HG03575 (cell line): ENCODE data around the gene MOXD1.
"Not testable (repeated sequence)": the region's sequence is repeated elsewhere in the genome, so short reads cannot be mapped to it uniquely, and the experiment has no call there.

Source experiments
- ATAC-seq: cut with Tn5 transposase; IDR thresholded peaks from one replicate; pipeline ENCODE4 v1.9.1; 2021; ENCODE audit not compliant: unreplicated experiment, insufficient number of reproducible peaks, low FRiP score; ENCODE audit errors: extremely low read depth

MOXD1 gene

DNA sequence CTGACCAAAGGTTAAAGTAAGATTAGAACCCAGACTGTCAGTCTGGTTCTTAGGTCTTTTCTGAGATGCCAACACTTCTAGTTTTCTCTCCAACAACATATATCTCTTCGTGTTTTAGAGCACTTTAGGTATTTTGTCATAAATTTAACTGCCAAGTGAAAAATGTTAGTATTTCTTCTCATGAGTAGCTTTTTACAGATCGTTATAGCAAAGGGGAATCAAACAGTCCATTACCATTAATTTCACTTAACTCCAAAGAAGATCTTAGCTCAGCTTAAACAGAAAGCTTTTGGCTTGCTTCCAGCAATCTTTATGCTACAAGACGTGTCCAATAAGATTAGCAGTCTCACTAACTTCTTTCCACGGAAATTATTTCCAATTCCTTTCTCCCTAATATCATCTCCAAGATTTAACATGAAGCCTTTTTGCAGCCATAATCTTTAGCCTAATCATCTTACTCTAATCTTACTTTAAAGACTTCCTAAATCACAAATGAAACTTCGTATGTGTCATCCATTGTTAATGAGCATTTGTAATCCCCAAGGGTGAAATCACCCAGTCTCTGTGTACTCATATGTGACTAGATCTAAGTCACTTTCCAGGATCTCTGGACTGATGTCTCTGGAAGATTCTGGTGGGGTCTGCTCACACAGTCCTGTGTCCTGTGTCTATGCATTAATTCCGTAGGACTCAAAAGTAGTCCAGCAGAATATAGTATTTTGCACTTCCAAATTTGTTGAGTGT, 38.7 kb downstream of the MOXD1 start:
- no peak for ATAC-seq

DNA sequence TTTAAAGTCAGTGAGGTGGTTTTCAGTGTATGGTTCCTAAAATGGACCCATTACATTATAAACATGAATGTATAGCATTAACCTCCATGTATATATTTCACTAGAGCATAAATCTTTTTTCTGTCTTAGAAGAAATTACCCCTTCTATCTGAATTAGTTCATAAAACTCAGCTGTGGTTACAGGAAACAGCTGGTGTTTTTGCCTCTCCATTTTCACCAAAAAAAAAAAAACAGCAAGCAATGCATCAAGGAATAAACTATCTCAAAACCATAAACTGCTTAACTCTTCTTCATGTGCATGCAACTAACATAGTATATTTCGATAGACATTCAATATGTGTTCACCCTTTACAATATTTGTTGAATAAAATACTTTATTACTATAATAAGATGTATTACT, 40.2 kb downstream of the MOXD1 start:
- no peak for ATAC-seq

DNA sequence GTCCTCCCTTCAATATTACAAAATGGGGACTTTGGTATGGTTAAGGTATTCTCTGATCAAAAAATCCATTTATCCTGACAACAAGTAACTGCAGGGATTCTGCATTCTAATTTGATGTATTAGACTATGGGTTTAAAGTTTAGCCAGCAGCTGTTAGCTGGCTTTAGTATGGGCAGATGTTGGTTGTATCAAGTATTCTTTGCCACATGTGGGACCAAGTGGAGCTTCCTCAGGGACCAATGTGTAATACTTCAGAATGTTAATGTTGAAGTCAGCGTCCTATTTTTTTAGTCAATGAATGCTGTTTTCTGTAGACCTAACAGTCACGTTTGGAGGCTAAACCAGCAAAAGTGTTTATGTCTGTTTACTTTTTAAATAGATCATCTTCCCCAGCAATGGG, 41.4 kb downstream of the MOXD1 start:
- ATAC-seq: no peak

DNA sequence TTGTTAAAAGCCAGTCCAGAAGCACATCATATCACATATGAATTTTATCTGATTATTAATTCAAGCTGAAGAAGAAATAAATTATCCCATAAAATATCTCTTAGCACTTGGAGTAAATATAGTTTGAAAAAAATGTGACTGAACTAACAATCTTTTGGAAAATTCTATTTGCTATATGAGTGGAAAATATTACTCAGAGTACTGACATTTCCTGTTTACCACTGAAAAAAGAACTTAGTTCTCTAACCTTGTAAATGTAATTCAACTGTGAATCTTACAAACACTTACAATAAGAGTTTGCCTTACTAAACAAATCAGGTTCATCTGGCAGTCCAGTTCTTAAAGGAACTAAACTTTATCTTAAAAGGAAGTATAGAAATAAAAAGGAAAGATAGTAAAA, 44.2 kb downstream of the MOXD1 start:
- no peak for ATAC-seq

DNA sequence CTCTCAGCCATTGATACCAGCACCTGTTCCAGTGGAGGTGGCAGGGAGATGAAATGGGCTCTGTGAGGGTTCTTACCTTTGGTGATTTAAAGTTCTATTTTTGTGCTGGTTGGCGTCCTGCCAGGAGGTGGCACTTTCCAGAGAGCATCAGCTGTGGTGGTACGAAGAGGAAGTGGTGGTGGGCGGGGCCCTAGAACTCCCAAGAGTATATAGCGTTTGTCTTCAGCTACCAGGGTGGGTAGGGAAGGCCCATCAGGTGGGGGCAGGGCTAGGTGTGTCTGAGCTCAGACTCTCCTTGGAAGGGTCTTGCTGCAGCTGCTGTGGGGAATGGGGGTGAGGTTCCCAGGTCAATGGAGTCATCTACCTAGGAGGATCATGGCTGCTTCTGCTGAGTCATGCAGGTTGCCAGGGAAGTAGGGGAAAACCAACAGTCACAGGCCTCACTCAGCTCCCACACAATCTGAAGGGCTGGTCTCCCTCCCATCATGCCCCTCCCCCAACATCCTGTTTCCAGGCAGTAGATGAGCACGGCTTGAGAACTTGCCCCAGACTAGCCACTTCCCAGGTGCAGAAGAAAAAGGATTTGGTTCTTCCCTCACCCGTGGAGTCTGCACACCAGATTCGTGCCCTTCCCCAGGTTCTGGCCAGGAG, 46.6 kb downstream of the MOXD1 start:
- ATAC-seq: no peak

DNA sequence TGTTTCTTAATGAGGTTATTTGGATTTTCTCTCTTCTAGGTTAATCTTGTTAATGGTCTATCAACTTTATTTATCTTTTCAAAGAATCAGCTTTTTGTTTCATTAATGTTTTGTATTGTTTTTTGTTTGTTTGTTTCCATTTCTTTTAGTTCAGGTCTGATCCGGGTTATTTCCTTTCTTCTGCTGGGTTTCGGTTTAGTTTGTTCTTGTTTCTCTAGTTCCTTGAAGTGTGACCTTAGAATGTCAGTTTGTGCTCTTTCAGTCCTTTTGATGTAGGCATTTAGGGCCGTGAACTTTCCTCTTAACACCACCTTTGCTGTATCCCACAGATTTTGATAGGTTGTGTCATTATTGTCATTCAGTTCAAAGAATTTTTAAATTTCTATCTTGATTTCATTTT, 49.3 kb downstream of the MOXD1 start:
- not testable (repeated sequence) for ATAC-seq

DNA sequence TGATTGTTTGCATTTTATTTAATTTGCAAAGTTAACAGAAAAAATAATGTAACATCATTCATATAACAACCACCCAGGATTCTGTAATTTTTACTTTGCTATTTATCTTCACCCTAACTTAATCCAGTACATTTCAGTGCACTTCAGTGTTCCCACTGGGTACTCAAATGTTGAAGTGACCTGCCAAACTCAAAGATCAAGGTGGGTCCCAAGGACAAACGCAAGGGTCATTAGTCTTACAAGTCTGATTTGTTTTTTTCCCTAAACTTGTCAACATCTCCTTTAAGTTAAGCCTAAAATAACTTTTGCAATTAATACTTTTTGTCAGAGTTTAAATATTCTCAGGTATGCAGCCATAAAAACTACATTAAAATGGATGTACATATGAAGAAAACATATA, 53.0 kb downstream of the MOXD1 start:
- ATAC-seq: no peak

DNA sequence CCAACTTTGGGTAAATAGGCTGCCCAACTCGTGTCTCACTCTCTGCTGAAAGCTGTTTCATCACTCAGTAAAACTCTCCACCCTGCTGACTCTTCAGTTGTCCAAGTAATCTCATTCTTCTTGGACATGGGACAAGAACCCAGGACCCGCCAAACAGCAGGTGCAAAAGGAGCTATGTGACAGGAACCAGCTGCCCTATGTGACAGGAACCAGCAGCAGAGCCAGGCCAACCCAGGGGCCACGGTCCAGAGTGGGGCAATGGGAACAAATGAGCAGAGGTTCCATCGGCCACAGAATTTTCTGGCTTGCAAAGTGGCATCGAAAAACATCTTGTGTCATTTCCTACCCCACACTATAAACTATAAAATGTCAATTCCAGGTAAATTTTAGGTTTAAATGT, 56.5 kb downstream of the MOXD1 start:
- ATAC-seq: no peak

DNA sequence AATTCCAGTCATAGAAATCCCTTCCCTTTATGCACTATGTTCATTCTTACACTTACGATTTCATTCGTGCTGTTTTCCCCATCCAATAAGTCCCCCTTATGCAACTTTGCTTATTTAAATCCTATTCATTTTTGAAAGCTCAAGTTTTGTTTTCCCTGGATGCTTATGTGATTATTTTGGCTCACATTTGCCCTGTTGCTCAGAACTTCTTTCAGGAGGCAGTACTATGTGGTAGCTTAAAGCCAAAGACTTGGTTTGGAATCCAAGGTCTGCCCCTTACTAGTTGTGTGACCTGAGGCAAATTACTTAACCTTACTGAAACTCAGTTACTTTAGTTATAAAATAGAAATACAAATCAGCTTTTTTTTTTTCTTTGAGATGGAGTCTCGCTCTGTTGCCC, 59.6 kb downstream of the MOXD1 start:
- no peak for ATAC-seq

DNA sequence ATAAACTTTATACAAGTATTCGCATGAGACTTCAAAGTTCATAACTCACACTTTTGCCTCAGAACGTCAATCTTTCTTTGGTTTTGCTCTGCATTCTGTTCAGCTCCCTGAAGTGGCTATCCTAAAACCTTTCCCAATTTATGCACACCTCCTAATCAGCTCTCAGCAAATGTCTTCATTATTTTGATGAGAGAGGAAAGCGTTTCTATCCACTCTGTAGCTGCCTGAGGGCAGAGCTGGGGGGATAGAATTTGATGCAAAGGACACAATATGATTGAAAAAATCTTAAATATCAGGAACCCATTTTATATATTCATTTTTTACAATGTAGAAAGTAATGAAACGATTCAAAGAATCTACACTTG, 66.8 kb downstream of the MOXD1 start:
- no peak for ATAC-seq

DNA sequence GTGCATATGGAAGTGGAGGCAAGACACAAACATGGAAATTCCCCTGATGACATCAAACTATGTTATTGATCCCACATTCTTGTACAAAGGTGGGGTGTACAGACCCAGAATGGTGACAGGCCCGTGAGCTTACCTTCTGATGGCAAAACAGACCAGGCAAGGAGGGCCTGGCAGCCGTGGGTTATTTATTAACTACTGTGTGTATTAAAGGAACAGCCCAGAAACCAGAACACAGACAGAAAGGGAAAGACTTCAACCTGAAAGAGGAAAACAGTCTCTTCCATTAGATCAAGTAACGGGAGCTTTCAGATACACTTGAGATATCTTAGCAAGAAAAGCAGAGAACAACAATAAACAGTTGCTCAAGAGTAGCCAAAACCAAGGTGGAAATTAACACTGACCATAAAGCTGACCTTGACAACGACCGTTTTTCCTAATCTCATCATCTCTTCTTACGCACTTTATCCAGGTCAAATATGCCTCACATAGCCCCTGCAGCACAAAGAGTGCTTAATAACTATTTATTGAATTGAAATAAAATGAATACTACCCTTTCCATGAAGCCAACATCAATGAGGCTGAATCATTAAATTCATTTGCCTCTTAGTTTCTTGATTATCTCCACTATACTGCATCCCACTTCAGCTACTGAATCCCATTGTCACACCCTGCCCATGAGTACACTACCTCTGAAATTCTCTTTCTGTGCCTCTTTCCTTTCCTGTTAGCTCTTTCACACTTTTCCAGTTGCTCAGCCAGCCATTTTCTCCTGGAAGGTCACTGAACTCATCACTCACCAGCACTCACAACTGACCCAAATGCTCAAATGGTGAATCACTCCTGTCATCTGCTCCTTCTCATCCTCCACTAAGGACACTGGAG, 67.4 kb downstream of the MOXD1 start:
- no peak for ATAC-seq

DNA sequence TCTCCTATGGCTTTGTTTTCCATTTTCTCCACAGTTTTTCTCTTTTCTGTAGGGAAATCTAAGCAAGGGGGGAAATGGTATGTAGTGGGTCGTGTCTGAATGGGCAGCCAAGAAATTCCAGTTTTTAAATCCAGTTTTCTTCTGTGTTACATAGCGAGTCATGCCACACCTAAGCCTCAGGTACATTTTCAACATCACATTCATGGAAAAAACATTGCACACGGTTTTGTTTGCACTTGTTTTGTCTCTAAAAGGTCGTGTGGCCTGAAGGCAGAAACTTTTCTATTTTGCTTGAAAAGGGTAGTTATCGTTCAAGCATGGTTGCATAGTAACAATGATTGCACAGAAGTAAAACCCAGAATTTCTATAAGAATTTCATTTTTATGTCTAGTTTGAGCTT, 70.5 kb downstream of the MOXD1 start:
- ATAC-seq: no peak

DNA sequence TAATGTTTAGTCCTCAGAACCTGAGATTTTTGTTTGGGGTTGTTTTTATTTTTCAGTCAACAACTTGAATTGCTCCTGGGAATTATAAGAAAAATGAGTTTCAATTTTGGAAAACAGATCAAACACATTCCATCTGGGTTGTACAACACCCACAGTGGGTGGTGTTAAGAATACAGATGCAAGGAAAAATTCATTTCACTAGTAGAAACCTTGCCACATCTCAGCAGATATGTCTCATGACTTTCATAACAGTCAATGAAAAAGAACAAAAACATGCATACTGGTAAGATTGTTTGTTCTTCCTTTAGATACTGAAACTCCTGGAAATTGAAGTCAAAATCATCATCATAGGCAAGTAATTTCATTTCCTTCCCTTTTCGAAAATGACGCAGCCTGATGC, 78.9 kb downstream of the MOXD1 start:
- no peak for ATAC-seq

DNA sequence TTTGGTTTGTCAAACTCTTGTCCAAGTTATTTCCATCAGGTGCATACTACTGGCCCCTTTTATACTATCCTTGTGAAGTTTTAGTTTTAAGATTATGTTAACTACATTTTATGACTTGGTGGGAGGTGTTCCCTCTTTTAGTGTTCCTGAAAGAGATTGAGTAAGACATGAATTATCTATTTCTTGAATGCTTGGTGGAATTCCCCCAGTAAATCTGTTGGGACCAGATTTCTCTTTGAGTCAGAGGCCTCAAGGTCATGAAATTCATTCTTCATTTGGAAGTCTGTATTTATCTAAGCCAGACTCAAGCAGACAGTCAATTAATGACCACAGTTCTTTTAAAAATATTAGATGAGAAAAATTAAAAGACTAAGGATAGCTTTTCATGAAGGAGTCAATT, 81.3 kb downstream of the MOXD1 start:
- ATAC-seq: no peak

DNA sequence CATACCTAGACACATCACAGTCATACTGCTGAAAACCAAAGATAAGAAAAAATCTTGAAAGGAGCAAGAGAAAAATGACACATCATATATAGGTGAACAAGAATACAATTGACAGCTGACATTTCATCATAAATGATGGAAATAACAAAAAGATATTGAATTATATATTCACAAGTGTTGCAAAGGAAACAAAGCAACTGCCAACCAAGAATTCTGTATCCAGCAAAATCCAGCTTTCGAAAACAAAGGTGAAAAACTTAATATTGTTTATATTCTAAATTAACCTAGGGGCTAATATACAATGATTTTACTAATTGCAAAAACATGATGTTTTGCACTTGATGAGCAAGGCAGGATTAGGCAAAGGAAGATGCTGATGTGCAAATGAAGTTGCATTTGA, 84.3 kb downstream of the MOXD1 start:
- ATAC-seq: no peak

DNA sequence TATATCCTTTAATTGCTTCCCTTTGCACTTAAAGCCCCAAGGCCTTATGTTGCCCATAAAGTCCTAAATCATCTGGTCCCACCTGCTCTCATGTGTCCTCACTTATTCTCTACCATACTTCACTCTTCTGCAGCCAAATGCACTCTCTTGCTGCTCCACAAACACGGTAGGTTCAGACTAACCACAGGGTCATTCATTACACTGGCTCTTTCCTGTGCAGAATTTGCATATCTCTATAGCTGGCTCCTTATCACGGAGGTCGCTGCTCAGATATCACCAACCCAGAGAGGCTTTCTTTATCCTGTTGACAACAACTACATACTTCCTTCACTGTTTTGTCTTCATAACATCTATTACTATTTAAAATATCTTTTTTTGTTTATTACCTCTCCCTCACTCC, 86.8 kb downstream of the MOXD1 start:
- ATAC-seq: no peak

DNA sequence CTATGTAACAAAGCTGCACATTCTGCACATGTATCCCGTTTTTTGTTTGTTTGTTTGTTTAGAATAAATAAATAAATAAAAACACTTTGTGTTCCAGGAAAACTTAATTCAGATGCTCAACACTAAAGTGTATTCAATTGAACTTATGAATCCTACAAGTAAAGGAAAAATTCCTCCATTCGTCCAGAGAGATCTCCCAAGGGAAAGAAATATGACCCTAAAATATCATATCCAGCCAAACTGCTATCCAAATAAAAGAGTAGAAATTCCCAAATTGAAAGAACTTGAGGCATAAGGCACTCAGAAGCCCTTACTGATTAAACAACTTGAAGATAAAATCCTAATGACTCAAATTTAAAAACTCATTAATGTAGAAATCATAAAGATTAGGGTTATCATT, 90.4 kb downstream of the MOXD1 start:
- no peak for ATAC-seq

DNA sequence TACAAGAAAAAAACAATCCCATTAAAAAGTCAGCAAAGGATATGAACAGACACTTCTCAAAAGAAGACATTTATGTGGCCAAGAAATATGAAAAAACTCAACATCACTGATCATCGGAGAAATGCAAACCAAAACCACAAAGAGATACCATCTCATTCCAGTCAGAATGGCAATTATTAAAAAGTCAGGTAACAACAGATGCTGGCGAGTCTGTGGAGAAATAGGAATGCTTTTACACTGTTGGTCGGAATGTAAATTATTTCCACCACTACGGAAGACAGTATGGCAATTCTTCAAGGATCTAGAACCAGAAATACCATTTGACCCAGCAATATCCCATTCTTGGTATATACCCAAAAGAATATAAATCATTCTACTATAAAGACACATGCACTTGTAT, 91.1 kb downstream of the MOXD1 start:
- ATAC-seq: not testable (repeated sequence)

DNA sequence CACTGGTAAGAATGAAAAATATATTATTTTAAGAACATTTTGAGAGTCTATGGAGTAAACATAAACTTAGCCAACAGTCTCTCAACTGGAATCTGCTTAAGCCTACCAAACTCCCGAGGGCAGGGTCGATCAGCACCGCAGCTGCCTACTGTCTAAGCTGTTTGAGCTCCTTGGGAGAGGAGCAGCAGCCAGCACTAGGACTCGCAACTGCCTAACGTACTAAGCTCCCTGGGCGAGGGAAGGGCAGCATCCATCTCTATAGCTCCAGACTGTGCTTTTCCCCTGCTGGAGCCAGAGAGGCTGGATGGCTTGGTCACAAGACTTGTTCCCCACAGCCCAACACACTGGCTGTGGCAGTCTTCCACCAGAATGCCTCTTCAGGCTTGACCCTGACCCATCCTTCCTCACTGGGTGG, 96.4 kb downstream of the MOXD1 start:
- no peak for ATAC-seq

DNA sequence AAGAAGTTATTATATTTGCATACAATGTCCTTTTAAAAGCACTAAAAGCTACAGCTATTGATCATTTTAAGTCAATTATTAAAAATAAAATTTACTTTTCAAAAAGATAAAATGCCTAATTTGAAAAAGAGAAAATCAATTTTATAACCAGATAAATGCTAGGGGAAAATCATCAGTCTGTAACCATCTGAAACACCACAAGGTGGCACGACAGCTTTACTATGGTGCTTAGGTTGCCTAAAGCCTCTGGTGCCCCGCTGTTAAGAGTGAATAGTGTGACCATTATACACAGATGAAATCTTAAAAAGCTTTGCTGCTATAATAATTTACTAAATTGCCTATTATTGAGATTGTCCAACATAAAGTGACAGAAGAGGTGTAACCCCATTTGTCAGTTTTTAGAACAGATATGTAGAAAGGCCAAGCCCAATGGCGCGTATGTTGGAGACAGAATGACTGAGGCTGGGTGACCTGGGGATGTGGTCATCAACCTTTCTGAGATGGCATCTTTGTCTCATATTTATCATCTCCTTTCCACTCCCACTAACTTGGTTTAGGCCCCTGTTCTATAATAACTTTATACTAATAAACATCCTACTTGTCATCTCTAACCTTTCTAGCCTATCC, 100.8 kb downstream of the MOXD1 start:
- ATAC-seq: no peak
